ENCODE results near the gene TBC1D19. TPM values are rescaled to one million over a fixed set of nuclear protein-coding genes. Genes with fewer than 3 reads are reported as not detected.

Gene TBC1D19
- total and polyA plus RNA-seq, 2 of the 4 experiments (the other 2 are of a cell fraction) = 9.9 to 17.6 TPM

DNA sequence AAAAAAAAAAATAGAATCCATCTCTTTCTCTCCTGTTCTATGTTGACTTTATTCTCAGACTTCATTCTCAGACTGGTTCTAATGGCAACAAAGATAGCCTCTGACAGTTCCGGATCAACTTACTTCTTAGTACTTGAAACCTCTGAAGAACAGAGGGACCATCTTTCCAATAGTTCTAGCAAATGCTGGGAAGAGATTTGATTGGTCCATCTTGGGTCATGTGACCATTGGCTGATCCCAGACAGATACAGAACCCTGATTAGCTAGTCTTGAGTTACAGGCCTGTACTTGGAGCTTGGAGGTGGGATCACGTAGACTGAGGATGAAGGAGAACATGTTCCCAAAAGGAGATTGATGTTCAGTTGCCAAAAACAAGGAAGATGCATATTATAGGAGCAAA, 209.9 kb downstream of the TBC1D19 start:
- no peak for ATAC-seq (ENCODE audit: low read depth)
- H4K91ac ChIP-seq (ENCODE audit: insufficient read depth, low read depth, low read length) = no peak overlapping the region
- WGBS, 2 experiments (ENCODE audit: extremely low coverage in 2 of 2, insufficient read length in 1 of 2) = no CpG with 5 or more reads among the region's 2 CpGs
- DNase-seq = no peak
- no peaks in the 10 kb centered on the region for H3K79me1 ChIP-seq (ENCODE audit: low read depth in 1 of 2, low read length in 2 of 2)
- no TSS peak for BruUV-seq (replicated peaks)
- no peaks in the 10 kb centered on the region for H4K20me1 ChIP-seq (ENCODE audit: insufficient read depth, low read length)
- H3K36me3 ChIP-seq (ENCODE audit: control insufficient read depth, insufficient read depth, low read length) = no peaks in the 10 kb centered on the region
- H3K27me3 ChIP-seq (ENCODE audit: control insufficient read depth, insufficient read depth, low read length) = no peaks in the 10 kb centered on the region
- no peak overlapping the region for H2BK120ac ChIP-seq (ENCODE audit: low read depth, low read length)
- H3K9me1 ChIP-seq (ENCODE audit: insufficient read depth, low read length) = no peaks in the 10 kb centered on the region
- H2BK20ac ChIP-seq (ENCODE audit: low read depth, low read length) = no peak overlapping the region
- H3K56ac ChIP-seq (ENCODE audit: extremely low read depth, insufficient read depth, low read length) = no peak overlapping the region
- H3K4ac ChIP-seq (ENCODE audit: low read depth, low read length) = no peak overlapping the region
- no peak overlapping the region for H4K8ac ChIP-seq (ENCODE audit: low read depth in 2 of 2, low read length in 2 of 2)
- H3K14ac ChIP-seq (replicated peaks; ENCODE audit: low read depth, low read length) = no peak overlapping the region
- no peak overlapping the region for H3K27ac ChIP-seq (ENCODE audit: insufficient read depth, low read length)
- H3K9ac ChIP-seq (ENCODE audit: low read depth, low read length) = no peak overlapping the region
- H2AK9ac ChIP-seq (replicated peaks; ENCODE audit: low read depth, low read length, poor library complexity) = no peak overlapping the region
- no peak overlapping the region for H2AK5ac ChIP-seq (ENCODE audit: low read depth, low read length)
- POLR2A ChIA-PET (ENCODE audit: unreplicated experiment) = no interaction called here
- no peaks in the 10 kb centered on the region for H3K4me1 ChIP-seq (ENCODE audit: control insufficient read depth, insufficient read depth, low read length)
- no peak overlapping the region for H2BK15ac ChIP-seq (ENCODE audit: low read depth, low read length)
- no peak overlapping the region for H2BK5ac ChIP-seq (ENCODE audit: low read depth, low read length, poor library complexity, severe bottlenecking)
- no peaks in the 10 kb centered on the region for H3K9me3 ChIP-seq (ENCODE audit: control insufficient read depth, insufficient read depth, low read length)
- no peak overlapping the region for H3K4me3 ChIP-seq (ENCODE audit: insufficient read depth, low read depth, low read length)
- CTCF ChIA-PET = no interaction called here
- TF ChIP-seq FOS (IDR thresholded peaks at IDR 0.05; ENCODE audit: low read depth, low read length) = no peak
- TF ChIP-seq, protein P1, sequence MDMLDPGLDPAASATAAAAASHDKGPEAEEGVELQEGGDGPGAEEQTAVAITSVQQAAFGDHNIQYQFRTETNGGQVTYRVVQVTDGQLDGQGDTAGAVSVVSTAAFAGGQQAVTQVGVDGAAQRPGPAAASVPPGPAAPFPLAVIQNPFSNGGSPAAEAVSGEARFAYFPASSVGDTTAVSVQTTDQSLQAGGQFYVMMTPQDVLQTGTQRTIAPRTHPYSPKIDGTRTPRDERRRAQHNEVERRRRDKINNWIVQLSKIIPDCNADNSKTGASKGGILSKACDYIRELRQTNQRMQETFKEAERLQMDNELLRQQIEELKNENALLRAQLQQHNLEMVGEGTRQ (IDR thresholded peaks at IDR 0.05; ENCODE audit: low read depth, low read length) = 0 out of 2 replicates have a peak, but pooled peaks have one; percentile 6
- no peak overlapping the region for H3K4me2 ChIP-seq (ENCODE audit: low read depth, low read length)
- in situ Hi-C loops (cut with MboI; ENCODE audit: low sequenced_read_pairs) (no loop called here), intact Hi-C loops (cut with micrococcal nuclease) (no loop called here), dilution Hi-C loops (cut with HindIII; ENCODE audit: low sequenced_read_pairs, unreplicated experiment) (no loop called here)
- H3K18ac ChIP-seq (ENCODE audit: low read depth, low read length) = no peak overlapping the region
- H2AFZ ChIP-seq (replicated peaks; ENCODE audit: low read length, poor library complexity) = no peak overlapping the region
- no peak overlapping the region for H4K5ac ChIP-seq (ENCODE audit: low read depth, low read length)
- no peak overlapping the region for H3K23ac ChIP-seq (ENCODE audit: low read depth, low read length)

Measured in IMR-90 (cell line).